Stimulated activated CD8-positive, alpha-beta memory T cell treated with anti-CD3 and anti-CD28 coated beads, Interleukin-15, amount 100 ng/mL, for 4 hours (primary cell): ENCODE data around the gene KRTAP5-10.
"Not testable (repeated sequence)": the region's sequence is repeated elsewhere in the genome, so short reads cannot be mapped to it uniquely, and the experiment has no call there.

Source experiments
- DNase-seq, 2 donors: peaks; one replicate each; pipeline ENCODE4 v3.0.0-alpha.2; 2020; ENCODE audit warnings: low read depth in 2 of 2

The KRTAP5-10 gene

GRCh38 chr11:71565263-71565662 lies at the start of gene KRTAP5-10:
Gene KRTAP5-10, plus strand, starts transcription at chr11:71565563. Its CDS starts 25 bp downstream, at chr11:71565588.
- DNase-seq: no peak

- DNase-seq: no peak
Measured at GRCh38 chr11:71518506-71519471, 46.6 kb upstream of the KRTAP5-10 start.

- DNase-seq: no peak
Measured at GRCh38 chr11:71519546-71519945, 45.8 kb upstream of the KRTAP5-10 start.

- DNase-seq: no peak
Measured at GRCh38 chr11:71525188-71525937, 40.0 kb upstream of the KRTAP5-10 start.

- no peak for DNase-seq
Measured at GRCh38 chr11:71525938-71526495, 39.3 kb upstream of the KRTAP5-10 start.

- not testable (repeated sequence) for DNase-seq
Measured at GRCh38 chr11:71526796-71527575, 38.4 kb upstream of the KRTAP5-10 start, which contains the start of gene KRTAP5-7. Gene KRTAP5-7, plus strand, starts transcription at chr11:71527267. Its CDS starts 34 bp downstream, at chr11:71527301.

- DNase-seq: no peak
Measured at GRCh38 chr11:71527576-71528210, 37.7 kb upstream of the KRTAP5-10 start.

- no peak for DNase-seq
Measured at GRCh38 chr11:71530602-71531001, 34.8 kb upstream of the KRTAP5-10 start.

GRCh38 chr11:71532036-71532610 lies 33.2 kb upstream of the KRTAP5-10 start:
- no peak for DNase-seq

- not testable (repeated sequence) for DNase-seq
Measured at GRCh38 chr11:71534711-71535608, 30.4 kb upstream of the KRTAP5-10 start.

GRCh38 chr11:71535825-71536224 lies 29.5 kb upstream of the KRTAP5-10 start:
- DNase-seq: no peak

- DNase-seq: no peak
Measured at GRCh38 chr11:71537537-71537936, 27.8 kb upstream of the KRTAP5-10 start.

GRCh38 chr11:71537977-71538665 lies 27.2 kb upstream of the KRTAP5-10 start, which contains the start of gene KRTAP5-8:
Gene KRTAP5-8, plus strand, starts transcription at chr11:71538025. Its CDS starts 31 bp downstream, at chr11:71538056.
- not testable (repeated sequence) for DNase-seq

- DNase-seq: no peak
Measured at GRCh38 chr11:71538666-71538990, 26.7 kb upstream of the KRTAP5-10 start.

- DNase-seq: no peak
Measured at GRCh38 chr11:71539017-71539416, 26.3 kb upstream of the KRTAP5-10 start.

- DNase-seq: not testable (repeated sequence)
Measured at GRCh38 chr11:71539971-71540370, 25.4 kb upstream of the KRTAP5-10 start.

GRCh38 chr11:71540521-71541304 lies 24.6 kb upstream of the KRTAP5-10 start:
- not testable (repeated sequence) for DNase-seq

GRCh38 chr11:71542382-71542781 lies 23.0 kb upstream of the KRTAP5-10 start:
- DNase-seq: no peak
